Uterus (tissue), 4 donors: ENCODE measurements around the gene MICU2. TPM values are rescaled to one million over a fixed set of nuclear protein-coding genes. Genes with fewer than 3 reads are reported as not detected.

ENCODE experiments used
- DNase-seq, 2 donors: peaks; one replicate each; pipeline ENCODE4 v3.0.0-alpha.2; 2019 to 2020
- H3K27ac ChIP-seq, 2 donors: fragments of 200-600 bp; sonication (generic); 1 replicate in 1 of 2; 2 replicates in 1 of 2; pipeline ENCODE4 v1.5.1; 2016 to 2018
- H3K27me3 ChIP-seq, 2 donors: fragments of 200-600 bp; sonication (generic); one replicate each; pipeline ENCODE4 v1.5.1; 2018 to 2019; ENCODE audit warnings: control low read depth in 1 of 2
- H3K36me3 ChIP-seq, 2 donors: fragments of 200-600 bp; sonication (generic); one replicate each; pipeline ENCODE4 v1.5.1; 2019; ENCODE audit warnings: control low read depth in 1 of 2
- H3K4me1 ChIP-seq, 2 donors: fragments of 200-600 bp; sonication (generic); one replicate each; pipeline ENCODE4 v1.5.1; 2018 to 2019; ENCODE audit warnings: control low read depth in 1 of 2
- H3K4me3 ChIP-seq, 2 donors: fragments of 200-600 bp; sonication (generic); 1 replicate in 1 of 2; 2 replicates in 1 of 2; pipeline ENCODE4 v1.5.1; 2018 to 2019; ENCODE audit warnings: mild to moderate bottlenecking in 1 of 2
- H3K9me3 ChIP-seq, 2 donors: fragments of 200-600 bp; sonication (generic); one replicate each; pipeline ENCODE4 v1.5.1; 2019; ENCODE audit warnings: control low read depth in 1 of 2
- POLR2A ChIP-seq, 2 donors: fragments of 450-650 bp; IDR thresholded peaks; one replicate each; pipeline ENCODE4 v1.6.1; 2016; ENCODE audit warnings: antibody characterized with exemption in 2 of 2, mild to moderate bottlenecking in 1 of 2, moderate library complexity in 1 of 2
- intact Hi-C: fragments of 100-400 bp; cut with DNase I; formaldehyde crosslinking; loops from one replicate; pipeline ENCODE4 v1.15.1; 2023; ENCODE audit warnings: low total_unique reads
- total RNA-seq, 4 donors: library from RNA; depleted of rRNA in 3 of 4; stranded (reverse); fragments of >200 nt in 3 of 4; gene quantifications; one replicate each; pipeline versions ENCODE4 v1.1.0 to v1.2.4, GENCODE V29; 2014 to 2023
- TF ChIP-seq, protein P1 (sequence below), 4 experiments: fragments of 200-600 bp in 2 of 4; fragments of 450-650 bp in 2 of 4; sonication (generic) in 2 of 4; IDR thresholded peaks; one replicate each; pipeline ENCODE4 v1.5.1; 2016 to 2019; ENCODE audit warnings: antibody characterized with exemption in 4 of 4, mild to moderate bottlenecking in 2 of 4, moderate library complexity in 1 of 4
- donor health status: DM: yes; HTN: yes; CAD: no.

MICU2 gene
- total RNA-seq, 4 donors from 2014 or later = 19.4 to 141 (median 36.8) TPM

DNA sequence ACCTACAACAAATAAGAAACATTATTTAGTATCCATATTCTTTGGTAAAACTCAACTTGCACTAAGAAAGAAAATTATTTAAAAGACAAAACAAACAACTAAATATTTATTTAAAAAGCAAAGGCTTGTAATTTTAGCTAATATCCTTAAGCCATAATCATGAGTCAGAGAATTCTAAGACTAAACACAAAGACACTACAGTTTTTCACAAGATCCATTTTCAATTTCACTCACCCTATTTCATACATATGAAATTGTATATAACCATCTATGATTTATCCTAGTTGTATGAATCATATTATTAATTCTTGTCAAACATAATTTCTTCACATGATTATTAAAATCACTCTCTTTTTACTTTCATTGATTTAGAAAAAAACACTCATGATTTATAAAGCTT, 64.3 kb downstream of the MICU2 start:
- intact Hi-C loops = no loop called here
- peaks cover 0 to 8% of the 10 kb centered on the region in 2 donors for H3K4me1 ChIP-seq
- H3K4me3 ChIP-seq = no peak overlapping the region
- H3K27ac ChIP-seq = no peak overlapping the region
- no peak for DNase-seq
- H3K9me3 ChIP-seq = no peaks in the 10 kb centered on the region
- no peaks in the 10 kb centered on the region for H3K27me3 ChIP-seq
- no peaks in the 10 kb centered on the region for H3K36me3 ChIP-seq
- TF ChIP-seq, protein P1, sequence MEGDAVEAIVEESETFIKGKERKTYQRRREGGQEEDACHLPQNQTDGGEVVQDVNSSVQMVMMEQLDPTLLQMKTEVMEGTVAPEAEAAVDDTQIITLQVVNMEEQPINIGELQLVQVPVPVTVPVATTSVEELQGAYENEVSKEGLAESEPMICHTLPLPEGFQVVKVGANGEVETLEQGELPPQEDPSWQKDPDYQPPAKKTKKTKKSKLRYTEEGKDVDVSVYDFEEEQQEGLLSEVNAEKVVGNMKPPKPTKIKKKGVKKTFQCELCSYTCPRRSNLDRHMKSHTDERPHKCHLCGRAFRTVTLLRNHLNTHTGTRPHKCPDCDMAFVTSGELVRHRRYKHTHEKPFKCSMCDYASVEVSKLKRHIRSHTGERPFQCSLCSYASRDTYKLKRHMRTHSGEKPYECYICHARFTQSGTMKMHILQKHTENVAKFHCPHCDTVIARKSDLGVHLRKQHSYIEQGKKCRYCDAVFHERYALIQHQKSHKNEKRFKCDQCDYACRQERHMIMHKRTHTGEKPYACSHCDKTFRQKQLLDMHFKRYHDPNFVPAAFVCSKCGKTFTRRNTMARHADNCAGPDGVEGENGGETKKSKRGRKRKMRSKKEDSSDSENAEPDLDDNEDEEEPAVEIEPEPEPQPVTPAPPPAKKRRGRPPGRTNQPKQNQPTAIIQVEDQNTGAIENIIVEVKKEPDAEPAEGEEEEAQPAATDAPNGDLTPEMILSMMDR (IDR thresholded peaks at IDR 0.05) = no peak
- TF ChIP-seq POLR2A (IDR thresholded peaks at IDR 0.05) = no peak

DNA sequence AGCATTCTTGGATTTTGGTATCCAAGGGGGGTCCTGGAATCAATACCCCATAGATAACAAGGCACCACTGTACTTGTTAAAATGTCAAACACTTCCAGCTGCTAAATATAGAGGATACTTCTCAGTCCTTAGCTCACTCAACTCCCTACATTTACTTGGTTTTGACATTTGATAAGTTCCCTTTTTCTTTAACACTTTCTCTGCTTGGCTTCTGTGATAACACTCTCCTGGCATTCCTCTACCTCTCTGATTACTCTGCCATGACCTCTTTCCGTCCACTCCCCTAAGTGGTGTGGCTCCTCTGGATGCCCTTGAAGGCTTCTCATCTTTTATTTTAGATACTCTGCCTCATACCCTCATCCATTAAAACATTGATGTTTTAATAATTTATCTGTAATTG, 65.2 kb downstream of the MICU2 start:
- intact Hi-C loops = no loop called here
- no peak overlapping the region for H3K4me3 ChIP-seq
- no peak for DNase-seq
- H3K27me3 ChIP-seq = no peaks in the 10 kb centered on the region
- TF ChIP-seq, protein P1 (IDR thresholded peaks at IDR 0.05) = no peak
- no peak for TF ChIP-seq POLR2A (IDR thresholded peaks at IDR 0.05)
- H3K4me1 ChIP-seq = peaks cover 0 to 8% of the 10 kb centered on the region in 2 donors
- no peaks in the 10 kb centered on the region for H3K36me3 ChIP-seq
- no peaks in the 10 kb centered on the region for H3K9me3 ChIP-seq
- no peak overlapping the region for H3K27ac ChIP-seq

DNA sequence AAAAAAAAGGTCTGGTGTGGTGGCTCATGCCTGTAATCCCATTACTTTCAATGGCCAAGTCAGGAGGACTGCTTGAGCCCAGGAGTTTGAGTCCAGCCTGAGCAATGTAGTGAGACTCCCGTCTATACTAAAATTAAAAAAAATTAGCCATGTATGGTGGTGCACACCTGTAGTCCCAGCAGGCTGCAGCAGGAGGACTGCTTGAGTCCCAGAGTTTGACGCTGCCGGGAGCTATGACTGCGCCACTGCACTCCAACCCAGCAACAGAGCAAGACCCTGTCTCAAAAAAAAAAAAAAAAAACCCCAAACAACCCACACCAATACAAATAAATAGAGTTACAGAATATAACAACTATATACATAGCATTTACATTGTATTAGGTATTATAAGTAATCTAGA, 65.7 kb downstream of the MICU2 start:
- Histone ChIP-seq H3K27me3 (no peaks in the 10 kb centered on the region), H3K36me3 (no peaks in the 10 kb centered on the region), H3K9me3 (no peaks in the 10 kb centered on the region), H3K4me3 (no peak overlapping the region), H3K4me1 (peaks cover 0 to 8% of the 10 kb centered on the region in 2 donors), H3K27ac (no peak overlapping the region)
- intact Hi-C loops = no loop called here
- no peak for TF ChIP-seq POLR2A (IDR thresholded peaks at IDR 0.05)
- TF ChIP-seq, protein P1 (IDR thresholded peaks at IDR 0.05) = no peak
- no peak for DNase-seq

DNA sequence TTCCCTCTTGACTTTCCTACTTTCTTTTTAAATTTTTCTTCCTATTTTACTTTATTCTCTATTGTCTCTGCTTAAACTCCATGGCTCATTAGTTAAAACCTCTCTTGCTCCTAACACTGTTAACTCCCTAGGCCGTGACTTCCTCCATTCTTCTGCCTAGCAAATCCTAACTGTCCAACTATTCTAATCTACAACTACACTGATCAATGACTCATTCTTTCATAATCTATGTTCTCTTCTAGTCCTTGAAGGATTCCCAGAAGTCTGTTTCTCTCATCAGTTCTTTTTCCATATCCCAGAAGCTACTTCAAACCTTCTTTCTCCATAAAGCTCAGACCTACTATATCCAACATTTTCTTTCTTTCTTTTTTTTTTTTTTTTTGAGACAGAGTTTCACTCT, 66.9 kb downstream of the MICU2 start:
- no peak overlapping the region for H3K27ac ChIP-seq
- peaks cover 0 to 4% of the 10 kb centered on the region in 2 donors for H3K4me1 ChIP-seq
- no peaks in the 10 kb centered on the region for H3K36me3 ChIP-seq
- TF ChIP-seq POLR2A (IDR thresholded peaks at IDR 0.05) = no peak
- TF ChIP-seq, protein P1 (IDR thresholded peaks at IDR 0.05) = no peak
- H3K27me3 ChIP-seq = no peaks in the 10 kb centered on the region
- no peak for DNase-seq
- H3K9me3 ChIP-seq = no peaks in the 10 kb centered on the region
- intact Hi-C loops = no loop called here
- no peak overlapping the region for H3K4me3 ChIP-seq

DNA sequence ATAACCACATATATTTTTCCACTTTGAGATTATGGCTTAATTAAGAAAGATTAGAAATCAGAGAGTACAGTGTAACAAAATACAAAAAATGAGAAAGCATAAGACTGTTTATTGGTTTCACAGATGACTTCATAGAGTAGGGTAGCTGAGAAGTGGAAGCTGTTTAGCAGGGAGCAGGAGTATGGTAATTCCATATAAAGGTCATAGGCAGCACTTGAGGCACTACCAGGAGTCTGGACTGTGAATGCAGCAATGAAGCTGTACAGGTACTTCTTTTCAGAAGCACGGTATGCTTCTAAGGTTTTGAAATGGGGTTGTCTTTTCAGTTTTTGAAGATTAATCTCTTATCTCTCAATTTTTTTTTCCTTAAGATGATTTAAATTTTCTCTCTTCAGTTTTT, 69.2 kb downstream of the MICU2 start:
- no peaks in the 10 kb centered on the region for H3K4me1 ChIP-seq
- H3K27ac ChIP-seq = no peak overlapping the region
- intact Hi-C loops = no loop called here
- H3K4me3 ChIP-seq = no peak overlapping the region
- no peaks in the 10 kb centered on the region for H3K36me3 ChIP-seq
- H3K27me3 ChIP-seq = no peaks in the 10 kb centered on the region
- TF ChIP-seq, protein P1 (IDR thresholded peaks at IDR 0.05) = no peak
- DNase-seq = no peak
- no peaks in the 10 kb centered on the region for H3K9me3 ChIP-seq
